DMS 273 treated with DMSO at 0.1 percent for 48 hours (cell line): ENCODE measurements around the gene LGALS8.
"Not testable (repeated sequence)": the region's sequence is repeated elsewhere in the genome, so short reads cannot be mapped to it uniquely, and the experiment has no call there.

ENCODE experiments used
- DNase-seq: peaks from one replicate; lab custom pipeline; 2025; lab: John Stamatoyannopoulos, UW

LGALS8 gene

DNA sequence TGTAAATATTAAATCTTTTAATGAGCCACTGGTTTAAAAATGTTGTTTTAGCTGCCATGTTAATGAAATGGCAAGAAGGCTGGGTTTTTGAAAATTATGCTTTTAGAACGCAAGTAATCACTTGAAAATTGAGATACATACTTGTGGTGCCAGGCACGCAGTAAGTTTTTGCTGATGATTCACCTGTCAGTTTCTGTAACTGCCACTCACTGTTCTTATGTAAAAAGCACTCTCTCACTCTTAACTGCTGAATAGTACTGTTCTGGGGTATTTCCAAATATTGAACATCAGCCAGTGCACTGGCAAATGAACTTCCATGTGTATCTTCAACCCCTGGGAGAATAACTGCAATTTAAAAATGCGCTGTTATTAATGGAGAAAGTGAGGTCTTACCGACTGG, 17.9 kb downstream of the LGALS8 start:
- DNase-seq, result no peak

DNA sequence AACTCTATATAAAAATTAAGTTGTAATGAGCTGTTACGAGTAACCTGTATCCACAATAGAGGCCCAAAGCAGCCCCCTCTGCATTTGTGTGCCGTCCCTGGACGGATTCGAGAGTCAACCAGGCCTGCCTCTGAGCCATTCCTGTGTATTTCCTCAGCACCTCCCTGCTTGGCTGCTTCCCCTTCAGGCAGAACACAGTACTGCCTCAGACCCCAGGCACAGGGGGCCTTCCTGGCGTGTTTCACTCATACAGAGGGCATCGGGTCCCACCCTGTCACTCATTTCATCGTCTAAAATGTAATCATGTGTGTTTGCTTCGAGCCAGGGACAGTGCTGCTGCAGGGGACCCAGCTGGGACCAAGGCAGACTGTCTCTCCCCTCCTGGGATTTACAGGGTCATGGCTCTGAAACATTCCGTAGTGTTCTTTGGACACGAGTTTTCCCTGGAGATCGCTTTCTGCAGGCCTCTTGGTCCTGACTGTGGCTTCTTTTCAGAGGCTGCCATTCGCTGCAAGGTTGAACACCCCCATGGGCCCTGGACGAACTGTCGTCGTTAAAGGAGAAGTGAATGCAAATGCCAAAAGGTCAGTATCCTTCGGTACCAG, 19.4 kb downstream of the LGALS8 start:
- DNase-seq, result no peak

DNA sequence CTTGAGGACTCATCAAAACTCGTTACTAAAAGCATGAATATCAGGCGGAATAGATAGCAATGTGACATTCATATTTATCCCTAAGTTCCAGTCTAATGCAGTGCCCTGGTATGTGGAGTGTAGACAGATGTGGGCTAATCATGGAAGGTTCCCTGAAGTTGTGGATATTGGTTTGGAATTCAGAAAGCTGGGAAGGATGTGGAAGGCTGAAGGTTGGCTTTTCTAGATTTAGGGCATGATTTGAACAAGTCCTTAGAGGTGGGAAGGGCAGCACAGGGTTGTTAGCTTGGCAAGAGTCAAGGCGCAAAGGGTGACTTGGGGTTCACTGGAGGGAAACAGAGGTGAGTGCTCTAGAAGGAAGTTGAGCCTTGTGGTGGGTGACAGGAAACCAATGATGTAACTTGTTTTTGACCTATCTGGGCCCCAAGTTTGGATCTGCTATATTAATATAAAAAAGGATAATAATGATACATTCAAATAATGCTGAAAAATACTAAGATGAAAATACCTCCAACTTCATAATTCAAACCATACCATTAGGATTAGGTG, 21.9 kb downstream of the LGALS8 start:
- DNase-seq, result no peak

DNA sequence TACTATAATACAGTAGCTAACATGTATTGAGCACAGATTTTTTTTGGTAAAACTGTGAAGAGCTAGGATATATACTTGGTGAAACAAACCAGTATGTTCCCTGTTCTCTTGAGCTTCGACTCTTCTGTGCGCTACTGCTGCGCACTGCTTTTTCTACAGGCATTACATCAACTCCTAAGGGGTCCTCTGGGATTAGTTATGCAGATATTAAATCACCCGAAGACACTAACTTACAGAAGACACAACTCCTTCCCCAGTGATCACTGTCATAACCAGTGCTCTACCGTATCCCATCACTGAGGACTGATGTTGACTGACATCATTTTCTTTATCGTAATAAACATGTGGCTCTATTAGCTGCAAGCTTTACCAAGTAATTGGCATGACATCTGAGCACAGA, 24.7 kb downstream of the LGALS8 start:
- DNase-seq, result no peak

DNA sequence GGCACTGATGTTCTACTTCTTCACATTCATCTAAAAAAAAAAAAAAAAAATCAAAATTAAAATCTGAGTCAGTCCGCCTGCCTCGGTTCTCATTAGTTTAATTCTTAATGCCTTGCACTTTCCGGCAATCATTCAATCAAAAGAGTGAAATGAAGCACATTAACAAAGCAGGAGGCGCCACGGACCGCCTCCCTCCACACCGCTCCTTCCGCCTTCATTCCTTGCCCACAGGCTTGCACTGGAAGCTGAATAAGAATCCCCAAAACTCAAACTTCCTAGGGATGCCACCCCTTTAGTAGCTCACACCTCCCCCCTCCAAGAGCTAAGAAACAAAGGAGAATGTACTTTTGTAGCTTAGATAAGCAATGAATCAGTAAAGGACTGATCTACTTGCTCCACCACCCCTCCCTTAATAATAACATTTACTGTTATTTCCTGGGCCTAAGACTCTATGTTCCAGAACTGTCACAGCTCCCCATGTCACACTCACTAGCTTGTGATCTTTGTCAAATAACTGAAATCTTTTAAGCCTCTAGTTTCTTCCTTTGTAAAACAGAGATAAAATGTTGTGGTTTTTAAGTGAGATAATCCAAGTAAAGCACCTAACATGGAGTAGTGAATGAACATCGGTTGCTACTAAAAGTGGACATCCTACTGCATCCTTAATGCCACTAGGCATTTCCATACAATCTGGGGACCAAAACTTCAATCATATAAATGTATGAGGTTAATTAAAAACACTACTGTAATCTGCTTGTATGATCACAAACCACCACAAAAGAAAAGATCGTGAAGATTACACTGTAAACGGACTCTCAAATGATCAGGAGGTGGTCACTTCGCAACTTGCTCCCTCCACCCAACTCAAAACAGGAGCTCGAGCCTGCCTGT, 27.4 kb downstream of the LGALS8 start:
- DNase-seq, result no peak

DNA sequence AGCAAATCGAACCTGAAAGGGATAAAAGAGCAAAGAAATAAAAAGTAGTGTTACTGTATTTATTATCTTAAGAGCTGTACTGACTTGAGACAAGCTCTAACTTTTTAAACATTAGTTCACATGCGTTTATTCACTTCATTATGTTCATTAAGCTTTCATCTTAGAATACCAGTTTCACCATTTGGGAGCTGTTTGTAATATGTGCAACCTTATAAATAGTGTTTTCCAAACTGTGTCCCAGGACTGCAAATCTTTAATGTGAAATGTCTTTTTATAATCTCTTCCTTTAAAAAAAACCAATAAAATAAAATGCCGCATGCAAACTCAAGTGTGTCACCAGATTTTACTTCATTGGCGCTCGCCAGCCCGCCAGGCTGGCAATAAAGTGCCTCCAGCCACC, 28.3 kb downstream of the LGALS8 start:
- no peak for DNase-seq

DNA sequence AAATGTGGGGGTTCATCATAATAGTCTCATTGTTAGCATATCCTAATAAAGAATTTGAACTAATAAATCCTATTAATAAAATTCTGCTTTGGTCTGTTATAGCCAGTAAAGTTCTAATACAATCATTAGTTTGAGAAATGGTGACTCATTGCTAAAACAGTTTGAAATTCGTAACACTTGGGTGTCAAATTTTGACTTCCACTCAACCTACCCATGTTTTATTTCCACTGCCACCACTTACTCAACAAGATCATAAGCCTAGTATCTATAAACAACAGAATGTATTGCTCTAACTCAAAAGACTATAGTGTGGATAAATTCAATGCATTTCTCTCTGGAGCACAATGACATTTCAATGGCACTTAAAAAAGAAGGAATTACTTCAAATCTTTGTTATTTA, 29.1 kb downstream of the LGALS8 start:
- DNase-seq, result no peak

DNA sequence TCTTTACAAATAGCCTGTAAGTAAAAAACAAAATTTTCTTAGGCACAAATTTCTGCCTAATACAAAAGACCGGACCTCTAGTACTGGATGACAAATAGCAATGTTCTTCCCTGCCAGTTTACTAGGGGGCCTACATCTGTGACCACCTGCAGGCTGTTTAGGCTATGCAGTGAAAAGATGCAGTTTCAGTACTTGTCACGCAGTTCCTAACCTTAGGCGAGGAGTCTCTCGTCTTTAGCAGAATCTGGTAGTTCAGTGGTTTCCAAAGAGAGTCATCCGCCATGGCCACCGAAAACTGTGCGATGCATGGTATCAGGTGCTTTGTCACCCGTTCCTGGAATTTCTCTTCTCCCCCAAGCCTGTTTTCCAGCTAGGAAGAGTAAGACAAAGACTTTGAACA, 29.6 kb downstream of the LGALS8 start:
- no peak for DNase-seq

DNA sequence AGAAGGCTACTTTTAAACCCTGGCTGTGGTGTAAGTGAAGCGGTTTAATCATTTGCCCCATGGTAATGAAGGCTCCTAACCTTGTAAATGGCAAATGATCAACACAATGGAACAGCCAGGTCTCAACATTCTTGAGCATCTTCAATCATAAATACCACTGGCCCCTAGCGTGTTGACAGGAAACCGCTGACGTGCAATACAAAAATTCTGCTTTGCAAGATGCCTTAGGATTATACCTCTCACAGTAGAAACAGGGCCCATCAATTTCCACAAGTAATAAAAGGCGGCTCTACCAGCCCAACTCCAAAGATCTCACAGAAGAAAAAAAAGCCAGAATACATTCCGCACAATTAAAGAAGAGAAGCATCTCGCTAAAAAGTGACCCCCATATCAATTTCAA, 32.8 kb downstream of the LGALS8 start:
- no peak for DNase-seq

DNA sequence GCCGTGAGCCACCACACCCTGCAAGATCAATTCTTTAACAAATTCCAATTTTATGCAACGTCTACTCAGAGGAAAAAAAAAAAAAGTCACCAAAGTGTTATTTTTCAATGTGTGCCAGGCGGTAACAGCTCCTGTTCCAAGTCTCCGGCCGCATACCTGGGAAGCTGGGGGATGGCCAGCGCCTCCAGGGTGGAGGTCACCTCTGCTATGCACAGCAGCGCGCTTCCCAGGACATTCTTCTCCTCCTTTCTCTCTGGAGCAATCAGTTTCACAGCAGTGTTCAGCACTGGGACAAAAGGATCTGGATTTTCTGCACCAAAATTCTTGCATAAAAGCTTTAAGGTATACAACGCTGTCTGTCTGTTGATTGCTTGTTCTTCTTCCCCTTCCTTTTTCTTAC, 34.3 kb downstream of the LGALS8 start:
- no peak for DNase-seq

DNA sequence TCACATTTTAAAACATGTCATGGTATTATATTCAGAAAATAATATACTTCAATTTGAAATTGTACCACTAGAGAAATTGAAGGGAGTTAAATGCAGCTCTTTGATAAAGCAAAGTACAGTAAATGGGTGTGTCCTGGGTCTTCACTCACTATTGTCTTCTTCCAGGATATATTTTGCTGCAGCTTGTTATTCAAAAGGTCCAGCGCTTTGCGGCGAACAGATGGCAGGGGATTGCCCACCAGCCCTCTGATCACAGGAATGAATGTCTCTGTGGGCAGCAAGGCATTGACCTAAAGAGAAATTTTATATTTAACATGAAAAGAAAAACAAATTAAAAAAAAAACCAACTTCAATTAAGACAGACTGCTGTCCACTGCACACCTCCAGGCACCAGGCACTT, 35.1 kb downstream of the LGALS8 start:
- no peak for DNase-seq

DNA sequence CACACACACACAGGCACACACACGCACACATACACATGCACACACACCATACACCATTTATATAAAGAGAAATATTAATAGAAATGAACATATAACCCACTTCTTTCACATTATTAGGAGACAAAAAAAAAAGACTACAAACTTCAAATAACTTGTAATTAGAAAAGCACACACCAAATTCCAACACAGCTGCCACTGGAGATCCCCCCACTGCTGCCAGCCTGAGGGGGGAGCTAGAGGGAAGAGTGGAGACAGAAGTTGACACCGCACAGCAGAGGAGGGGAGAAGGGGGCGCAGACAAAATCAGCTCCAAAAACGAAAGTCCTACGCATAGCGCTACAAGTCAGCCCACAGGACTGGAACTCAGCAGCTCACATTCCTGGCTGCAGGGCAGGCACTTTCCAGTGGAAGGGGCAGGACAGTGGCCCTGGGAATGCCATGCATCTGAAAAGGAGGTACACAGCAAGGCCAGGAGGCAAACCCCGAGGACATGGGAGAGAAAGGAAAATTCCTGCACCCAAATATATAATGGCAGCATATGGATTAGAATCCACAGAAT, 36.5 kb downstream of the LGALS8 start:
- DNase-seq, result no peak

DNA sequence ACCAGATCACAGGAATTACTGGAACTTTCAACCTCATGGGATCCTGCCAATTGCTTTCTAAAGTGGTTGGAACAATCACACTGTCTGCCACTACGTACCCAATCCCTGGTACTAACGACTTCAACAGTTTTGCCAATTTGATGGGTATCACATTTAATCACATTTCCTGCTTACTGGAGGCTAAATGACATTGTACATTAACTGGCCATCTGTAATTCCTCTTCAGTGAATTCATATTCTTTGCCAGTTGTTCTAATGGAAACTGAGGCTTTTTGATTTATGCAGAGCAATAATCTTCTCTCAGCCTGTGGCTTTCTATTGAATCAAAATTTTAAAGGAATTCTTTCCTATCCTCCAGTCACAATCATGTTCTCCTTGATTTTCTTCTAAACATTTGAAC, 38.2 kb downstream of the LGALS8 start:
- DNase-seq, result no peak

DNA sequence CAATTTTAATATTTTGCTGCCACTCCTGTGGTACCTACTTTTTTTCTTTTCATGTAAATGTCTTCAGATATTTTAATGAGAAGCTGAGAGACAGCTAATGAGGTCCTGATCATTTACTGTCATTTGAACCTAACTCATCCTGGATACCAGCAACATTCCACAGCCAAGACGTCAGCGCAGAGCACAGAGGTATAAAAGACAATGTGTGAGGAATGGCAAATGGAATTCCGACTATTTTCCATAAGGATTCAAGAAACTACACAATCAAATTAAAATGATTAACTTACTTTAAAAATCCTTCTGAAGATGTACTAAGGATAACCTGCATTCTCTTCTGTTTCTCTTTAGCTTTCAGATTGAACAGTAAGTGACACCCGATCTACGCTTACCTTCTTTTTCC, 41.7 kb downstream of the LGALS8 start:
- no peak for DNase-seq

DNA sequence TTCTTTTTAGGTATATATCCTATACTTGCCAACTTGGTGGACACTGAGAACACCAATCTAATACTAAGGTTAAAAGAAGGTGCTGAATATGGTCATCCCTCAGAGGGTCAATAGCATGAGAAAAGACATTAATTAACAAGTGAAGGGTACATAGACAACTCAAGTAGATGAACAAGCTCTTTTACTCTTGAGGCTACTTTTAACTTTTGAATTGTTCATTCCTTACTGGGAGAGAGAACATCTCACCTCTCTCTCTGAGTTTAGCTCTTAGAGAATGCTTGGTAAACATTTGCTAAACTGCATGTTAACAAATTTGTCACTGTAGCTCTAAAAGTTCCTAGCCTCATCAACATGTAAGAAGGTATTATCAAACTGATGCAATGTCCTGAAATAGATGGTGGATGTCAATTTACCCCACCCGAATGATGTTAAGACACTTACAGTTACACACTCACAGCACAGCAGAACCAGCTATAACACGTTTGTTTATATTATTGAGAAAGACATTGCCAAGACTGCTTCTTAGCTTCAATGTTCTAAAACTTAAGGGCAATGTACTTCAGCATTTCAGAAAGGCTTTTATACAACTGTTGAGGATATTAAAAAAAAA, 44.6 kb downstream of the LGALS8 start:
- no peak for DNase-seq

DNA sequence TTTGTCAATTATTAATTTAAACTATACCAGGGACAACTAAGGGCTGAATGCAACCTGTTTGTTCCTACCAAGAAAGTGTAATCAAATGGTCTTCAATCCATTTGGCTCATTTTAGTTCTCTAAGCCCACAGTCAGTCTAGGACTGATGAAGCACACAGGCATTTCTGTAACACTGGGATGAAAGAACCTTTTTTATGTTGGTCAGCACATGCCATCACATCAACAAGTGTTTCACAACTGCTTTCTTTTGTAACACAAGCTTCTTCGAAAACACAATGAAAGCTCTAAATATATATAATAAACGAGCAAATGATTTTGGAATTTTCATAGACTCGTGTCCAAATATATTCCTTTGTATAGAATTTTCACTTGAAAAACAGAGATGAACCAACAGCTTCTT, 51.7 kb downstream of the LGALS8 start:
- no peak for DNase-seq

DNA sequence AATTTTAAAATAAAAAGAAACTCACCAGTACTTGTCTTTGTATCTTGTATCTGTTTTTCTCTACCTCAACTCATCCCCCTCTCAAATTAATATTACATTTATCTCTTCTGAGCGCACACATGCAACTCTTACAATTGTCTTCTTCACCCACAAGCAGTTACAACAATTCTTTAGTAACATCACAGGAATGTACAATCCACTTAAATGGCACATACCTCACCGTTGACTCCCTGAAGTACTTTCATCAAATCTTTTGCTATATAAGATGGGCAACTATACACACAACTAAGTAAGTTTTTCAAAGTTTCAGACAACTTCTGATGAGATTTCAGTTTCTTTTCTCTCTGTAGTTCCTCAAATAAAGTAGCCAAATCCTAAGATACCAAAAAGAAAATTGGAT, 52.2 kb downstream of the LGALS8 start:
- no peak for DNase-seq

DNA sequence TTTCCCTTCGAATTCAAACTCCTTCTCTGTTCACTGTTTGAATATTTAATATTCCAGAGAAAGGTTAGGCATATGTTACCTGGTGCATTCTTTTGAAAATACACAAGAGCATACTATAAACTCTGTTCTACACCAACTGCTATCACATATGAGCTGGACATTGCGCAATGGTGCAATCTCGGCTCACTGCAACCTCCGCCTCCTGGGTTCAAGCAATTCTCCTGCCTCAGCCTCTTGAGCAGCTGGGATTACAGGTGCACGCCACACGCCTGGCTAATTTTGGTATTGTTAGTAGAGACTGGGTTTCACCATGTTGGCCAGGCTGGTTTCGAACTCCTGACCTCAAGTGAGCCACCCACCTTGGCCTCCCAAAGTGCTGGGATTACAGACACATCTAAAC, 53.3 kb downstream of the LGALS8 start:
- not testable (repeated sequence) for DNase-seq

DNA sequence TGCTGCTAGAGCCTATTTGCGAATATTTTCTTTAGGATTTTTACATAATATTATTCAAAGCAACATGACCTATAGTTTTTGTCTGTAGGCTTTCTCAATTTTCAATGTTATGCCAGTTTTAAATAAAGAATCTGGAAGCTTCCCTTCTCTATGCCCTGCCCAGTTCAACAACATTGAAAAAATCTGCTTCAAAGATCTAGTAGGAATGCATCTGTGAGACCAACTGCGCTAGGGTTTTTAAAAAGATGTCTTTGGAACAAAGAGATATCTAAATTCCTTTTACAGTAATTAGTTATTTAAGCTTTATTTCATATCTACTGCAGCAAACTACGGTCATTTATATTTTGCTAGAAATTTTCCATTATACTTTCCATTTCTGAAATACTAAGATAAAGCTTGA, 54.9 kb downstream of the LGALS8 start:
- no peak for DNase-seq

DNA sequence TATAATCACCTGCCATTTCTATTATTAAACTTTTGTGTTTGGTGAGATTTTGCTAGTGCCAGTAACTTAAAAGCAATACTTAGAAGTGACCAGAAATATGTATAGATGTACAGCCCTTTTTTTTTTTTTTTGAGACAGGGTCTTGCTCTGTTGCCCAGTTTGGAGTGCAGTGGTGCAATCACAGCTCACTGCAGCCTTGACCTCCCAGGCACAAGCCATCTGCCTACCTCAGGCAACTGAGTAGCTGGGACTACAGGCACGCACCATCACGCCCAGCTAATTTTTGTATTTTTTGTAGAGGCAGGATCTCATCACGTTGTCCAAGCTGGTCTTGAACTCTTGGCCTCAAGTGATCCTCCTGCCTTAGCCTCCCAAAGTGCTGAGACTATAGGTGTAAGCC, 56.6 kb downstream of the LGALS8 start:
- not testable (repeated sequence) for DNase-seq

DNA sequence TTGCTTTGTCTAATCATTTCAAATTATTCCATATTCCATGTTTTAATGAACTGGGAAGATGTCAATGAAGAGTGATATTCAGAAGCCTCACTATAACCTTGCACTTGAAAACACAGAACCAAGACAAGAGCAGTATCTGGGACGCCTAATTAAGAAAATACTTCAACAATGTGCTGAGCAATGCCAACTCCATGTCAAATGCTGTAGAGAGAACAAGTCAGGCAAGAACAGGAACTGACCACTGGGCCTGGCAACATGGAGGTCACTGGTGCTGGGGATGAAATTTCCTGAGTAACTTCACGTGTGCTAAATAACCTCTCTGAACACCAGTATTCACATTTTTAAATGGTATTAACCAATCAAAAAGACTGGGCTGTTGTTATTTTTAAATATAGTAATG, 57.7 kb downstream of the LGALS8 start:
- DNase-seq, result no peak

DNA sequence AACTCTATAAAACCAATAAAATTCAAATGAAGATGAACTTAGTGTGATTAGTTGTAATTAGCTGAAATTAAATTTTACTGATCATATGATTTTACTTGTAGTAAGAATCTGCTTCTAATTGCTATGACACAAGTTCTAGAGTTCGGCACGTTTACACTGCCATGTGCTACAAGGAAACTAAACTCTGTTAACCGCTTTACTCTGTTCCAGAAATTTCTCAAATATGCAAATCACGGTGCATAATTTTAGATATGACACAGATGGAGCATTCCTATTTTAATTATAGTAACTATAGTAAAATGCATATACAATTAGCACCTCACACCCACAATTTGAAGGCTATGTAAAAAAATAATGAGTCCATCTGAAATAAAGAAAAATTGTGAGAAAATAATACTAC, 65.7 kb downstream of the LGALS8 start:
- no peak for DNase-seq
